ENCODE data around the gene NUDT21.

DNA sequence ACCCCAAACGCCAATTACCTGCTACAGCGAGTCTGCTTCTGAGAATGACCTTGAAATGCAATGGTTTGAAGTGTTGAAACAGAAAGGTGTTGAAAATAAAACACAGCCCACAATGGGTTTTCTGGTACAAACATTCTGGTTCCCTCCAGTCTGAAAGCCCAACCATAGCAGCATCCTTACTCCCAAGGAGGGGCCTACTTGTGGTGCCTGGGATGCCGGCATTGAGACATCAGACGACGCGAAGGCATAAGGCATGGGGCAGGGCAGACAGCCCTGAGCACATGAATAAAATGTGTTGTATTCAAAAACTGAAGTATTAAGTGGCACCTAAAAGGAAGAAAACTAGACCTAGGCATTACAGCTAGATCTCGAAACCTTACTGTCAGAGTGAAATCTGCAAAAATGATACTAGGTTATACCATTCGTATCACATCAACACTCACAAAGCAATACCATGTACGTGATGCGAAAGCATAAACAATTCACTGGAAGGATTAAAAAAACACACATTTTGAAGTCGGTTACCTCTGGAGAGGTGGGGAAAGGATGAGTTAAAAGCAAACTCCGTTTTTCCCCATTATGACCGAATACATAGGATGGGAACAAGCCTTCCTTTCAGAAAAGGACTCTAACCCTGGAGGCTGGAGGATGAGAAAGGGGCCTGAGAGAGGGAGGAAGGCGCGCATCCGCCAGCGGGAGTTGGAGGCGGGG, 702 bp downstream of the NUDT21 start:
- TF ChIP-seq CTCF (IDR thresholded peaks at IDR 0.05) (no peak), POLR2A (IDR thresholded peaks at IDR 0.05) (no peak)
